Activated gamma-delta T cell (primary cell): Measurements from ENCODE around the gene NCKAP5.

ENCODE experiments used
- DNase-seq: peaks from one replicate; lab custom pipeline; 2025; lab: John Stamatoyannopoulos, UW

NCKAP5 gene

GRCh38 chr2:133380991-133381390 lies 187.3 kb downstream of the NCKAP5 start:
- DNase-seq = no peak

- DNase-seq = no peak
Observed at GRCh38 chr2:133378928-133379549, 189.2 kb downstream of the NCKAP5 start.

DNA sequence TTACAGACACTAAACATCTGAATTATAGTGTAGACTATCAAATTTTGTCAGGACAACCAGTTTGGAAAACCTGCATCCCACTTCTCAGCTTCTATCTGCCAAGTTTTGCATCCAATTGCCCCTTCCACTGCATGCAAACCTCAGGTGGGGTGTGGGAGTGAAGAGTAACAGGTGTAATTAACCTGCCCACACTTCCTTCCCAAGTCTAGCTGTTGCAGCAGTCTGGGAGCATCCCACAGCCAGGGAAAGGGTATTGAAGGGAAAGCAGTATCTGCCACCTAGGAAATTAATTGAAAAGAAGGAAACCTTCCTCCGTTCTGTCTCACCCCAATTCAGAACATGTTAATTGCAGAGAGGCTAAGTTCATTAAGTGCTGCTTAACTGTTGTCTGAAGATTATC lies 189.9 kb downstream of the NCKAP5 start:
- no peak for DNase-seq

DNA sequence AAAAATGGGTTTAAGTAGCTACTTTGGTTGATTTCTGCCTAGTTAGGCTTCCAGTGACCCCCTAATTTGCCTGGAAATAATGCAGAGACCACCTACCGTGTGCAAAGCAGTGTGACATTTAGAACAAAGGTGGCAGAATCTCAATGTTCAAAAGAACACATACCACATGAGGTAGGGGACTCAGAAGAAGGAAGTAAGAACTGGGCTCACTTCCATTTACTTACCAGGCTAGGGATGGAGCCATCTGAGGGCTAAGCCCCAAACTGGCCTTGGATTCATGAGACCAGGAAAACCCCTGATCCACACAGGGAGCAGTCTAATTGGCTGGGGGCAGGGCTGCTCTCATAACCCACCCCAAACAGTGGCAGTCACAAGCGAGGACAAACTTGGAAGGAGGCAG lies 190.7 kb downstream of the NCKAP5 start:
- DNase-seq = no peak

DNA sequence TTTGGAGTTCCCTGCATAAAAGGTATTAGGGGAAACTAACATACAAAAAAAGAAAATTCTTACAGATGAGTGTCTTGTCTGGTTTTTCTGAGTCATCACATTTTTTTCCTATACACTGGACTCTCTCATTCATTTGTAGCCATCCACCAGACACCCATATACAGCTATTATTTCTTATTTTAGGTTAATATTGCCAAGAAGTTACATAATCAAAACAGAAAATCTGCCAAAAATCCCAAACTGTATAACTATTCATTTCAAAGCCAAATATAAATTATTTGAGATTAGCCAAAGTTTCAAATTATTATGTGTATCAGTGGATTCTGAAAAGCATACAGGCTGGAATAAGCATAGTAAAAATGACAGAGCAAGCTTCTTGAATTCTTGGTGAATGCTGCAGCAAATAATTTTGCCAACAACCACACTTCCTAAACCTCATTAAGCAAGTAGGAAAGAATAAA lies 191.2 kb downstream of the NCKAP5 start:
- DNase-seq = no peak

DNA sequence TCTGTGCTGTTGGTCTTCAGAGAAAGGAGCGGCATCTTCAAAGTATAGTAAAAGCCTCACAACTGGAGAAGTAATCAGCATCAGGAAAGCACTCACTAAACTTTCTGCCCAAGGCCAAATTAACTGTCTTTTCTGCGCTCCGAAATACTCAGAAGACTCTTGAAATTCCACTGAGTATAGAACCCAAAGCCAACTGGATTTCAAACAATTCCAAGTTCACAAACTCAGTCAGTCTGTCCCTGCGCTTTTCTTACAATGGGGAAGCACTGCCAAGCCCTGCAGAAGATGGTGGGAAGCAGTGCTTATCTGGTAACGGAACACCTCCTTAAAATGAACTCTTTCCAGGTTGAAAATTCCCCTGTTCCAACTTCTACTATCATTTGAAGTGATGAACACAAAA lies 193.5 kb downstream of the NCKAP5 start:
- DNase-seq = no peak

DNA sequence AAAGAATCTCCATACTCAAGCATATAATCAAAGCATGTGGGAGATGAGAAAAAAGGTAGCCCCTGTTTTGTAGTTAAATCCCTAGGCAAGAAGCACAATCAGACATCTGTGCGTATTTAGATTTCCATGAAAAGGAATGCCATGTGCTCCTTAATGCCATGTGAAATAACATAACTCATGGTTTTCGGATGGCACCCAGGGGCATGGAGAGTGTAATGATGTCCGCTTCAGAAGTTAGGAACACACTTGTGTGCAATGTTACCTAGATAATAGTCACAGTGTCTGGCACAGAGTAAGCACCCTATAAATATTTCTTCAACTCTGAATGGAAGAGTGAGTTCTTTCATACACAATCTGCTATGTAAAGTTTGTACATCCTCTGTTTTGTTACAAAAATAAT lies 197.0 kb downstream of the NCKAP5 start:
- DNase-seq = no peak

GRCh38 chr2:133369901-133370658 lies 198.2 kb downstream of the NCKAP5 start:
- no peak for DNase-seq

GRCh38 chr2:133365117-133365516 lies 203.1 kb downstream of the NCKAP5 start:
- no peak for DNase-seq

DNA sequence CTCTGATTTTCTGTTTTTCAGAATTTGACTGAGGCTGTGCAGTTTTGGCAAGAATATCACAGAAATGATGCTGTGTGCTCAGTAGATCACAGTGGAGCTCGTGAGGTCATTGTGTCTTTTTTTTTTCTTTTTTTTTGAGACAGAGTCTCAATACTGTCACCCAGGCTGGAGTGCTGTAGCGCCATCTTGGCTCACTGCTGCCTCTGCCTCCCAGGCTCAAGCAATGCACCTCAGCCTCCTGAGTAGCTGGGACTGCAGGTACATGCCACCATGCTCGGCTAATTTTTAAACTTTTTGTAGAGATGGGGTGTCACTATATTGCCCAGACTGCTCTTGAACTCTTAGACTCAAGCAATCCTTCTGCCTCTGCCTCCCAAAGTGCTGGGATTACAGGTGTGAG lies 203.6 kb downstream of the NCKAP5 start:
- no peak for DNase-seq

DNA sequence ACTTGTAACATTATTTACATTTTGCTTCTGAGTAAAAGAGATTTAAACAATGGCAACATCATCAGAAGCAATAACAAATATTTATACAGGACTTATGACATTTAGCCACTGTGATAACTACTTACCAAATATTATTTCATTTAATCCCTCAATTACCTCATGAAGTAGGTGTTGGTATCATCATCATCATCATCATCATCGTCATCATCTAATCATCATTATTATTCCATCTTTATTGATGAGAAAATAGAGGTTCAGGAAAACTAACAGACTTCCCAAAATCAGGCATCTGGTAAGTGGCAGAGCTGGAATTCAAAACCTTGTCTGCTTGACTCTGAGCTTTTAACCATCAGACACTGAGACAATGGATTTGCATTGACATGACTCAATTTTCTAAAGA lies 204.4 kb downstream of the NCKAP5 start:
- DNase-seq = no peak

- DNase-seq = no peak
Observed at GRCh38 chr2:133362061-133362476, 206.2 kb downstream of the NCKAP5 start.

GRCh38 chr2:133360882-133361281 lies 207.4 kb downstream of the NCKAP5 start:
- DNase-seq = no peak

DNA sequence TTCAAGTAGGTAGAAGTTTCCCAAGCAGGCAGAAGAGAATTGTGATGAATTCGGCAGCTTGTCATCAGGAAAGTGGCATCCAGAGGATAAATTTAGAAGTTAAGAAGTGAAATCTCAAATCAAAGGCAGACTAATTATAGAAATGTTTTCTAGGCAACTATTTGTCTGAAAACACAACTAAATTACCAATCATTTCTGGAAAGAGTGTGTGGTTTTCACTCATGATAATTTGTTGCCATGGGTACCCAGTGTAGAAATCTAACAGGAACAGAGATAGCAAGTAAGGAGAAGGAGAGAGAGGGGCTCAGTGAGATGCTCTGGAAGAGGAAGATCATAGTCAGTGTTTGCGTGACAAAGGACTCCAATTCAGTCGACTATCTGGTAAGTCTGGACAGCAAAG lies 208.1 kb downstream of the NCKAP5 start:
- DNase-seq = no peak

DNA sequence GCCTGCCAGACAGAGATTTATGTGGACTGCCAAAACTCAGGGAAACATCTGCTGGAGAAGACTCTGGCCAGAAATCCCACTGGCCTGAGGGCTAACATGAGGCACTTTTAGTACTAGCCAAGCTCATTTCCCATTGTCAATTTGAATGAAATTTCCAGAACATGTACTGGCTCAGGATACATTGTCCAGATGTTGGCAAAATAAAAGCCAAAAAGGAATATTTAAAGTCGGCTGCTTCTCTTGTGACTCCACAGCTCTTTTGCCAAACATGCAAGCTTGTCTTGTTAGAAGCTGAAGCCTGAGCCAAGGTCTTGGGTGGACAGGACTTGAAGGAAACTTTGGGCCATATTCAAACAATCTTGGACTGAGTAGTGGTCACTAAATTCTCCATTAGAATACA lies 215.5 kb downstream of the NCKAP5 start:
- no peak for DNase-seq

GRCh38 chr2:133346654-133347053 lies 221.6 kb downstream of the NCKAP5 start:
- DNase-seq = no peak

DNA sequence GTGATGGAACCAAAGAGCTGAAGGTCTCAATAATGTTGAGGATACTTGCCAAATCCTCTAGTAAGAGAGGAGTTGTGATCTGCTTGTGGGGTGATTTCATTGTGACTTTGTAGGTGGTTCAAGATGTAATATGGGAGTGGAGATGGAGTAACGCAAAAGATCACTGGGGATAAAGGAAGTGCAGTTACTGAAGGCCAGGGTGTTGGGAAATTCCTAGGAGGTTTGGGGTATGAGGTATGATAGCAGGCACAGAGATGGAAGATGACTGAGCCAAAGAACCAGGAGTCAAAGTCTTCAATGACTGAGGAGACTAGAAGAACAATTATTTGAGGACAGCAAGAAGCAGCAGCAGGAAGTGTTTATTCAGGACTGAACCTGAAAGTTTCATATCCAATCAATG lies 222.6 kb downstream of the NCKAP5 start:
- DNase-seq = no peak

- no peak for DNase-seq
Observed at GRCh38 chr2:133344849-133345248, 223.4 kb downstream of the NCKAP5 start.

- DNase-seq = no peak
Observed at GRCh38 chr2:133343018-133343352, 225.3 kb downstream of the NCKAP5 start.

- DNase-seq = no peak
Observed at GRCh38 chr2:133342286-133343017, 225.8 kb downstream of the NCKAP5 start.

DNA sequence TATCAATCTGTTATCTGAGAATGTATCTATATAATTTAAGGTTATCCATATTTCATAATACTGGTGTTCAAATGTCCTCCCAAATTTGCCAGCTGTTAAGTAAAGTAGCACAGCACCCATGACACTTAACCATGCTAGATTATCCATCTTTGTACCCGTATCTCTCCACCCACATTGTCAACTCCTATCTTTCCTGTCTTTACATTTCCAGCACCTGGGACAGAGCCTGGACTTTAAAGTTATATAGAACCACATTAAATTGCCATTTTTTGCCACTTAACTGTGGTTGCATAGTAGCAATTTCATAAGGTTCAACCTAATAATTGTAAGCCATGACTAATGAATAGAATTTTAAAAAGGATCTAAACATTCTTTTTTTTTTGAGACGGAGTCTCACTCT lies 226.7 kb downstream of the NCKAP5 start:
- DNase-seq = no peak

DNA sequence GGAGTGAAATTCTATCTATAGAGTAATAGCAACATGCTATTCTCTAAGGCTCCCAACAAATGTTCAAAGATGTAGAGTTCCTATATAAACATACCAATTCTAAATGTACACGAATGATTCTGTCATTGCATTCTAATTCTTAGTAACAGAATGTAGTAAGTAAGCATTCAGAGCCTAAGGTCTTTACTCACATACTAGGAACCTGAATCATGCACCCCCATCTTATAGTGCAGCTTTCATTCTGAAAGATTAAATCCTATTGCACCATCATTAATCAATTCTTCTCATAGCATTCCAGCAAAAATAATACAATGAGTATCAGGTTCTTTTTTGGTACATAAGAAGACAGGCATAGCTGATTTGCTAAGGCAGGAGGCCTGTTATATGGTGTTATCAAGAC lies 230.0 kb downstream of the NCKAP5 start:
- DNase-seq = no peak

- DNase-seq = no peak
Observed at GRCh38 chr2:133334923-133335322, 233.3 kb downstream of the NCKAP5 start.
